K562 (cell line): Measurements from ENCODE around the gene CRX. TPM values are rescaled to one million over a fixed set of nuclear protein-coding genes. Genes with fewer than 3 reads are reported as not detected.

ENCODE experiments used
- ADNP ChIP-seq: fragments of 200-800 bp; sonication (Bioruptor generic); IDR thresholded peaks from 2 replicates; pipeline ENCODE4 v1.6.1; 2016; ENCODE audit warnings: missing genetic modification characterization, missing compliant biosample characterization
- BHLHE40 ChIP-seq: IDR thresholded peaks from 2 replicates; pipeline ENCODE4 v1.6.1; 2011; ENCODE audit warnings: low read length, improper control_type of control experiment
- C11orf30 ChIP-seq: fragments of 450-650 bp; IDR thresholded peaks from 2 replicates; pipeline ENCODE4 v1.6.1; 2016; ENCODE audit warnings: low read depth, mild to moderate bottlenecking
- CBFA2T3 ChIP-seq: fragments of 450-650 bp; IDR thresholded peaks from 2 replicates; pipeline ENCODE4 v1.6.1; 2017
- CBX3 ChIP-seq, 2 experiments: IDR thresholded peaks; 1 replicate in 1 of 2; 2 replicates in 1 of 2; pipeline ENCODE4 v1.6.1; 2012; ENCODE audit warnings: inconsistent platforms in 2 of 2, low read length in 2 of 2, borderline replicate concordance in 1 of 2, control low read depth in 1 of 2
- CCNT2 ChIP-seq: IDR thresholded peaks from 2 replicates; pipeline ENCODE4 v1.6.1; 2011; ENCODE audit warnings: borderline replicate concordance, low read depth, mild to moderate bottlenecking, moderate library complexity, mixed read lengths, low read length; ENCODE audit not compliant: insufficient read length; ENCODE audit errors: extremely low read depth
- CXXC5 ChIP-seq: fragments of 250-450 bp; sonication (Bioruptor Pico); IDR thresholded peaks from 2 replicates; pipeline ENCODE4 v1.8.0; 2022; ENCODE audit warnings: inconsistent platforms, mild to moderate bottlenecking, moderate library complexity
- ERF ChIP-seq: fragments of 450-650 bp; formaldehyde crosslinking; IDR thresholded peaks from 2 replicates; pipeline ENCODE4 v1.4.0; 2020; ENCODE audit warnings: mild to moderate bottlenecking, mixed read lengths
- FOXK2 ChIP-seq, 2 experiments: fragments of 450-650 bp; IDR thresholded peaks in 1 of 2; conservative IDR thresholded peaks in 1 of 2; 2 replicates each; pipeline ENCODE4 v1.6.1; 2016; ENCODE audit warnings: low read depth in 2 of 2, mild to moderate bottlenecking in 1 of 2
- HNRNPLL ChIP-seq: fragments of 200-400 bp; formaldehyde crosslinking; IDR thresholded peaks from 2 replicates; pipeline ENCODE4 v1.6.1; 2017; ENCODE audit warnings: low read length, low read depth, mild to moderate bottlenecking; ENCODE audit not compliant: poor library complexity, severe bottlenecking
- KAT7 ChIP-seq: sonication (generic); formaldehyde crosslinking; IDR thresholded peaks from 2 replicates; pipeline ENCODE4 v1.8.0; 2022; ENCODE audit warnings: missing genetic modification reagents, mild to moderate bottlenecking, borderline replicate concordance
- MAFF ChIP-seq: IDR thresholded peaks from 2 replicates; pipeline ENCODE4 v1.6.1; 2012; ENCODE audit warnings: low read length, improper control_type of control experiment
- MAZ ChIP-seq, 2 experiments: fragments of 450-650 bp in 1 of 2; sonication (generic) in 1 of 2; formaldehyde crosslinking; IDR thresholded peaks in 1 of 2; conservative IDR thresholded peaks in 1 of 2; 2 replicates each; pipeline versions ENCODE4 v1.4.0 to v1.5.0; 2020; ENCODE audit warnings: mild to moderate bottlenecking in 1 of 2, missing genetic modification reagents in 1 of 2
- MEIS2 ChIP-seq: fragments of 450-650 bp; IDR thresholded peaks from 2 replicates; pipeline ENCODE4 v1.6.1; 2014; ENCODE audit warnings: mild to moderate bottlenecking; ENCODE audit not compliant: partially characterized antibody
- PHF20 ChIP-seq: fragments of 450-650 bp; IDR thresholded peaks from 2 replicates; pipeline ENCODE4 v1.6.1; 2018; ENCODE audit not compliant: partially characterized antibody
- POLR3G ChIP-seq: IDR thresholded peaks from 2 replicates; pipeline ENCODE4 v1.6.1; 2011; ENCODE audit not compliant: insufficient read length, insufficient replicate concordance; ENCODE audit errors: extremely low read depth
- RFX5 ChIP-seq: IDR thresholded peaks from 2 replicates; pipeline ENCODE4 v1.6.1; 2011; ENCODE audit warnings: low read depth, mild to moderate bottlenecking, improper control_type of control experiment, low read length
- RNF2 ChIP-seq: sonication (generic); IDR thresholded peaks from 2 replicates; pipeline ENCODE4 v1.6.1; 2016
- SUPT5H ChIP-seq: fragments of 450-650 bp; IDR thresholded peaks from 2 replicates; pipeline ENCODE4 v1.6.1; 2016
- TAF1 ChIP-seq: IDR thresholded peaks from 2 replicates; pipeline ENCODE4 v1.6.1; 2011; ENCODE audit warnings: mild to moderate bottlenecking, low read length, moderate library complexity; ENCODE audit not compliant: insufficient read depth, control insufficient read depth, severe bottlenecking; ENCODE audit errors: extremely low read depth
- THRAP3 ChIP-seq: fragments of 450-650 bp; IDR thresholded peaks from 2 replicates; pipeline ENCODE4 v1.6.1; 2016; ENCODE audit warnings: mild to moderate bottlenecking, inconsistent platforms, borderline replicate concordance
- ZBTB17 ChIP-seq: fragments of 450-650 bp; formaldehyde crosslinking; IDR thresholded peaks from 2 replicates; pipeline ENCODE4 v1.4.0; 2020; ENCODE audit warnings: mild to moderate bottlenecking
- ZBTB7A ChIP-seq: IDR thresholded peaks from 2 replicates; pipeline ENCODE4 v1.6.1; 2011; ENCODE audit warnings: low read depth, mild to moderate bottlenecking, low read length, moderate library complexity, borderline replicate concordance; ENCODE audit not compliant: control insufficient read depth
- ZFPM2 ChIP-seq: fragments of 250-450 bp; sonication (Bioruptor Pico); IDR thresholded peaks from 2 replicates; pipeline ENCODE4 v1.5.1; 2022; ENCODE audit warnings: mild to moderate bottlenecking
- ZNF133 ChIP-seq: fragments of 250-450 bp; sonication (Bioruptor Pico); IDR thresholded peaks from 2 replicates; pipeline ENCODE4 v1.4.0; 2020; ENCODE audit warnings: mild to moderate bottlenecking
- polyA plus RNA-seq, 8 experiments: library from polyadenylated mRNA; depleted of rRNA in 4 of 8; stranded (reverse) in 5 of 8; unstranded in 3 of 8; fragments of >200 nt; fragmentation: Nextera tagmentation in 2 of 8; fragmentation: Illumina TruSeq in 1 of 8; extraction: Ambion mirVana in 2 of 8; extraction: Trizol in 1 of 8; gene quantifications; 2 replicates each; pipeline versions ENCODE4 v1.2.1 to v1.2.3, GENCODE V29; 2011 to 2014; ENCODE audit warnings: inconsistent platforms in 1 of 8, missing spikeins in 1 of 8
- total RNA-seq, 7 experiments: library from RNA; depleted of rRNA in 6 of 7; stranded (reverse); fragments of >200 nt in 6 of 7; fragmentation: Illumina TruSeq in 2 of 7; extraction: Trizol in 2 of 7; gene quantifications; 2 replicates each; pipeline versions ENCODE4 v1.2.1 to v1.2.3, GENCODE V29; 2011 to 2021; ENCODE audit warnings: low replicate concordance in 1 of 7
- TF ChIP-seq, protein P1 (sequence below), 2 experiments: IDR thresholded peaks in 1 of 2; conservative IDR thresholded peaks in 1 of 2; 2 replicates each; pipeline ENCODE4 v1.6.1; 2016; ENCODE audit warnings: low read depth in 2 of 2, mild to moderate bottlenecking in 1 of 2, missing compliant biosample characterization in 1 of 2, missing genetic modification characterization in 1 of 2, moderate library complexity in 1 of 2

CRX gene
- total and polyA plus RNA-seq, 9 of the 15 experiments (the other 6 are each of a cell fraction or from before 2014, with no cell fraction given), result 0.01 TPM; not detected in 8

DNA sequence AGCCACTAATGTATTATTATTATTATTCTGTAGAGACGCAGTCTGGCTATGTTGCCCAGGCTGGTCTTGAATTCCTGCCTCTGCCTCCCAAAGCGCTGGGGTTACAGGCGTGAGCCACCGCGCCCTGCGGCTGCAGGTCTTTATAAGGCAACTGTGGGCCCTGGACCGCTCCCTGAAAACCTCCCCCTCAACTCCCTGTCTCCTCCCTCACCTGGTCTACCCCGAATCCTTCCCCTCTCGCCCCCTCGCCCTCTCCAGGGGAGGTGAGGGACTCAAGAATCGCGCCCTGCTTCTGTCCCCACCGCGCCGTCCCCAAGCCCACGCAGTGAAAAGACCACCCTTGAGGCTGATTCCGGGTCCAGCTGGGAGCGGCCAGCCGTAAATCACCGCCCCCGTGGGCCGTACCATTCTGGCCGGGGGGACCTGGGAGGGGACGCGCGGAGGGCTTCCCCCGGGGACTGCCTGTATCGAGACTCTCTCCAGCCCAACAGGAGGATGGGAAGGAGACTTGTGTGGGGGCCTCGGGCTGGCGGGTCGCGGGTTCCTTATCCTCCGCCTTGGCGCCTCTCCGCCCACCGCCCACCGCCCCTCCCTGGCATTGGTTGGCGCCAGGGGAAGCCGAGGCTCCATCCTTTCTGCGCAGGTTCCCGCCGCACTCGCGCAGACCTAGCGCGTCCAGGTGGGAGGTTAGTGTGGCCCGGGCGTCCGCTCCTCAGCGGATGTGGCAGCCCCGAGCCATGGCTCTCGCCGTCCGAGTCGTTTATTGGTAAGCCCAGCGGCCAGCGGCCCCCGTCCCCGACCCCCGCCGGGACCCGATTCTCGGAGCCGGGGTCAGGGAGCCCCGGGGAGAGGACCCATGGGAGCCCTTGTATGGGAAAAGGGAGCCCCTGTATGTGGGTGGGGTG, 43.4 kb upstream of the CRX start, which contains the start of gene SELENOW (continued):
- TF ChIP-seq MEIS2, result peak; percentile 96
- TF ChIP-seq ZBTB17 (CRISPR knock-in tag), result peak; percentile 64; the same call in 1 of the 2 replicates
- TF ChIP-seq, protein P1, sequence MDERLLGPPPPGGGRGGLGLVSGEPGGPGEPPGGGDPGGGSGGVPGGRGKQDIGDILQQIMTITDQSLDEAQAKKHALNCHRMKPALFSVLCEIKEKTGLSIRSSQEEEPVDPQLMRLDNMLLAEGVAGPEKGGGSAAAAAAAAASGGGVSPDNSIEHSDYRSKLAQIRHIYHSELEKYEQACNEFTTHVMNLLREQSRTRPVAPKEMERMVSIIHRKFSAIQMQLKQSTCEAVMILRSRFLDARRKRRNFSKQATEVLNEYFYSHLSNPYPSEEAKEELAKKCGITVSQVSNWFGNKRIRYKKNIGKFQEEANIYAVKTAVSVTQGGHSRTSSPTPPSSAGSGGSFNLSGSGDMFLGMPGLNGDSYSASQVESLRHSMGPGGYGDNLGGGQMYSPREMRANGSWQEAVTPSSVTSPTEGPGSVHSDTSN (CRISPR knock-in tag; IDR thresholded peaks at IDR 0.05; ENCODE audit: low read depth), result peak; percentile 57
- TF ChIP-seq, protein P1 (tag; conservative IDR thresholded peaks at IDR 0.05; ENCODE audit: low read depth), result peak; percentile 95
- no peak for TF ChIP-seq C11orf30
- TF ChIP-seq POLR3G, result no peak
- no peak for TF ChIP-seq RFX5
- peak in 1 of 2 experiments; percentile 100; a peak in 3 of 4 replicates for TF ChIP-seq FOXK2 (conservative IDR thresholded peaks at IDR 0.05 in 1 of 2, IDR thresholded peaks at IDR 0.05 in 1 of 2; ENCODE audit: low read depth in 2 of 2)
- 0 out of 2 replicates have a peak, but pooled peaks have one; percentile 1 for TF ChIP-seq ADNP (tag)
- TF ChIP-seq SUPT5H, result peak; percentile 80
- TF ChIP-seq TAF1, result peak; percentile 87
- no peak for TF ChIP-seq THRAP3
- TF ChIP-seq ERF (CRISPR knock-in tag), result no peak
- TF ChIP-seq CXXC5 (CRISPR knock-in tag), result peak; percentile 84
- peak; percentile 28 for TF ChIP-seq CBFA2T3
- no peak for TF ChIP-seq ZNF133 (CRISPR knock-in tag)
- TF ChIP-seq CBX3 (IDR thresholded peaks at IDR 0.05; ENCODE audit: borderline replicate concordance in 1 of 2, low read length in 2 of 2), result no peak
- peak; percentile 86 for TF ChIP-seq ZBTB7A
- peak; percentile 66 to 93; a peak in 3 of 4 replicates for TF ChIP-seq MAZ (CRISPR knock-in tag; conservative IDR thresholded peaks at IDR 0.05 in 1 of 2, IDR thresholded peaks at IDR 0.05 in 1 of 2)
- no peak for TF ChIP-seq CCNT2
- no peak for TF ChIP-seq ZFPM2 (CRISPR knock-in tag)
- peak; percentile 64 for TF ChIP-seq HNRNPLL
- TF ChIP-seq PHF20, result peak; percentile 46
- peak; percentile 30; the same call in 1 of the 2 replicates for TF ChIP-seq MAFF
- peak; percentile 26; the same call in 1 of the 2 replicates for TF ChIP-seq KAT7 (CRISPR knock-in tag)
- TF ChIP-seq RNF2, result 0 out of 2 replicates have a peak, but pooled peaks have one; percentile 38
- TF ChIP-seq BHLHE40, result peak; percentile 90
